Stimulated activated CD4-positive, alpha-beta T cell treated with anti-CD3 and anti-CD28 coated beads, Interleukin-4, amount 100 ng/mL, for 24 hours (primary cell): Measurements from ENCODE around the gene MMP1.

Source experiments
- DNase-seq: peaks from one replicate; pipeline ENCODE4 v3.0.0-alpha.2; 2020

MMP1 gene

GRCh38 chr11:102802341-102802740 lies 4.4 kb upstream of the MMP1 start:
- no peak for DNase-seq

- no peak for DNase-seq
Measured at GRCh38 chr11:102800767-102801166, 2.8 kb upstream of the MMP1 start.

DNA sequence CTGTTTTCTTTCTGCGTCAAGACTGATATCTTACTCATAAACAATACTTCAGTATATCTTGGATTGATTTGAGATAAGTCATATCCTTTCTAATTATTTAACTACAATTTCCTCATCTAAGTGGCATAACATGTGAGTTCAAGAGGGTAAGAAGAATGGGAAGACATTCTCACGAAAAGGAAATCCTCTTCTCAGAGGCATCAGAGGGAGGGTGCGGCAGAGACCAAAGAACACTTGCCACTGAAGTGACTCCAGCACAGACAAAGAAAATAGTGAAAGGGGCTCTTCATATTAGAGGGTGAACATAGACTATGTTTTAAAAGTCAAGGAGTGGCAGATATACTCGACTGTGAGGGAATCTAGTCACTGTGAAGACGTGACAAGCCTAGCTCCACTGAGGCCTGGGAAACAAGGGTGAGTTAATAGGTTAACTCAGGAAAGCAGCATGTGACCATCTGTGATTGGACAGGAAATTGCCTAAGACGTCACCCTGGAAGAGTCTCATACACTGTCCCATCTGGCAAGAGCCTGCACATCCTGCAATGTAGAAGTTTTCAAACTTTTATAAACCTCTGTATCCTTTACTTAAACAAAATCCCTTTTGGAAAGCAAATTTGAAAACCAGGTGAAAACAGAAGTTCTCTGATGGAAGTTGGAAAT lies 1.9 kb upstream of the MMP1 start:
- DNase-seq = no peak

DNA sequence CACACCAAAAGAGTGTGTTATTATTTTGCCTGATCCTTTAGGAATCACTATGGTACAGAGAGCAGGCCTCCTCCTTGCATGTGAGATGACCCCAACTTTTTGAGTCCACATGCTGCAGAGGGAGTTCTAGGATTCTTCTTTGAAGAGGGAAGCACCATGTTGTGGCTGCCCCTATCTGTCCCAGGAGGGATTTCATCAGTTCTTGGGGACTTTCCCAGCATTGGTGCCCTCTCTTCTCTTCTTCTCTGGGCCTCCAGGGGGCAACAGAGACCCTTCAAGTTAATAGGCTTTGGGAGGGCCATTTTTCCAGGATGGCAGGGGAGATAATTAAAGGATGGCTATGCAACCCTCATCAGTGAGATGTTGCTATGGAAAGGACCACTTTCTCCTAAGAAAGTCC lies 3.6 kb downstream of the MMP1 start:
- no peak for DNase-seq

DNA sequence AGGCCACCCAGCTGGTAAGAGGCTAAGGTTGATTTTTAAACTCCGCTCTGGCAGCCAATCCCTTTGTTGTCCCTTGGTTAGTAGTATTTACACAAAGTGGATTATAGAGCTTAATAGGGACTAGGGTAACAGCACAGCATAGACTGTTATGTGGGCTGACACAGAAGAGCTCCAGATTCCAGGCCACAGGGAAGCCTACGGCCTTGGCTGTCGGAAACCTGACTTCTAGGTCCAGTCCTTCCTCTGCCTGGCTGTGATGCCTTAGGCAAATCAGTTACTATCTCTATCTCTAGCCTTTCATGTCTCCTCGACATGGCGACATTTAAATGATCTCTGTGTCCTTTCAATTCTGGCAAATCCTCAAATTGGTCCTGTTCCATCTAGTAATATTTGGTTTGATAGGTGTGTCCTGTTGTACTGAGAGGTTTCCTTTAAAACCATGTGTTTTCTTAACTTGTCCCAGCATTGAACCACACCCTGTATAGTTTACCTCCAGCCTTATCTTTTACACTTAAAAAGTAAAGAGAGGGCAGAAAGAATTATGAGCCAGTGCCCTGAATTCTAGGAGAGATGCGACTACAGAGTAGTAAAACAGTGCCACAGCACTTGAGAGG lies 4.2 kb downstream of the MMP1 start:
- no peak for DNase-seq

- no peak for DNase-seq
Measured at GRCh38 chr11:102792604-102793003, 5.4 kb downstream of the MMP1 start.

- no peak for DNase-seq
Measured at GRCh38 chr11:102791271-102792036, 6.5 kb downstream of the MMP1 start.

- DNase-seq = no peak
Measured at GRCh38 chr11:102788334-102788995, 9.5 kb downstream of the MMP1 start.

DNA sequence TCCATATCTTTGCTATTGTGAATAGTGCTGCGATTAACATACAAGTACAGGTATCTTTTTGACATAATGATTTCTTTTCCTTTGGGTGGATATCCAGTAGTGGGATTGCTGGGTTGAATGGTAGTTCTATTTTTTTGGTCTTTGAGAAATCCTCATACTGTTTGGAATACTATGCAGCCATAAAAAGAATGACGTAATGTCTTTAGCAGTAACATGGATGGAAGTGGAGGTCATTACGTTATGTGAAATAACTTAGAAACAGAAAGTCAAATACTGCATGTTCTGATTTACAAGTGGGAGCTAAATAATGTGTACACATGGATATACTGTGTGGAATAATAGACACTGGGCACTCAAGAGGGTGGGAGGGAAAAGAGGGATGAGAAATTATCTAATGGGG lies 13.6 kb downstream of the MMP1 start:
- no peak for DNase-seq

DNA sequence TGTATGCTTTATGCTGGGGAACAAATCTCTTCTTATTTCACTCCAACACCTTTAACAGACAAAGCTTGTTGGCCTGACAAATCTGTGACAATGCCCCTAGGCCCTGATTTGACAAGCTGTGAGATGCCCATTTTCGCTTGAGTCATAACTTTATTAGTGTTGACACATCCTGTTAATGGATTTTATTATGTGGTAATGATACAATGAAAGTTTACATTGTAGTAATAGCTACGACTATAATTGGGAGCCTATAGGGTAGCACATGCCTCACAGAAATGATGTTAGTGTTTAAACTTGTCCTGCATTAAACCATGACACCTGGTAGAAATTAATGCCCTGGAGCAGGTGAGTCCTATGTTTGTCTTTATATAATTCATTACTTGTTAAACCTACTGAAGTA lies 14.2 kb downstream of the MMP1 start:
- DNase-seq = no peak

DNA sequence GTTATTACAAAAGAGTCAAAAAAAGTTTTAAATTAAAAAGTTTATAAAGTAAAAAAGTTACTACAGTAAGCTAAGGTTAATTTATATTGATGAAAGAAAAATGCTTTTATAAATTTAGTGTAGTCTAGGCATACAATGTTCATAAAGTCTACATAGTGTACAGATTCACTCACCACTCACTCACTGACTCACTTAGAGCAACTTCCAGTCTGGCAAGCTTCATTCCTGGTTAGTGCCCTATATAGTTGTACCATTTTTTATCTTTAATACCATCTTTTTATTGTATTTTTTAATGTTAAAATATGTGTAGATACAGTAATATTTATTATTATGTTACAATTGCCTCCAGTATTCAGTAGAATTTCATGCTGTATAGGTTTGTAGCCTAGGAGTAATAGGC lies 14.9 kb downstream of the MMP1 start:
- DNase-seq = no peak

DNA sequence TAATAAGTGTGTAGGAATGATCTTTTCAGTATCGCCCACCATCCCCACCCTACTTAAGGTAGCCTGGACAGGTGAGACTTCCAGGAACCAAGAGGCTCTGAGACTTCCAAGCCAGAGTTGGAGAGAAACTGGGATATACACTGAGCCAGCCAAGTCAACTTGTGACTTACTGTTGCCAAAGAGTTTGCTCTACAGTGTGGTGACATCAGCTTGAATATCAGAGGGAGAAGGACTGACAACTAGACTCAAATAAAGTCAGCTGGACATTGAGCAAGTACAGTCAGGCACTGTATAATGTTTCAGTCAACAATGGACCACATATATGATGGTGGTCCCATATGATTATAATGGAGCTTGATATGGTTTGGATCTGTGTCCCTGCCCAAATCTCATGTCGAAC lies 16.3 kb downstream of the MMP1 start:
- DNase-seq = no peak

DNA sequence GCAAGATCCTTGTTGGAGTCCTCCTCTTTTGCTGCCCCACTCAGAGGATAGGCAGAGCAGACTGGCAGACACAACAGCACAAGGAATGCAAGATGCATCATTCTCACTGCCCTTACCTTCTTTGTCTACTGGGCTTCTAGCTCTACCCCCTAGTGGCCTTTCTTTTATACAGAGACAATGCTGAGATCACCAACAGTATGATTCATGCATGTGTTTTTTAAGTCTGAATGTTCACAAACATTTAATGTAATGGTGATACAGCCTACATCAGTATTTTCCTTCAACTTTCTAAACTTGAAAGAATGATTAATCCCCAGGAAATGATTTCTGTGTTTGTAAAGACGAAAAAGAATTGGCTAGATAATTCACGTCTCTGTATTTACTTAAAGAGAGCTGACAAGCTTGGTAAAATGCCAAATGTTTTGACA lies 17.5 kb downstream of the MMP1 start, which contains the start of gene MMP10:
TSS of gene MMP10 (minus strand) at position 138 of the 428 bp plus-strand sequence. CDS start at position 101, 37 bp downstream.
- no peak for DNase-seq

DNA sequence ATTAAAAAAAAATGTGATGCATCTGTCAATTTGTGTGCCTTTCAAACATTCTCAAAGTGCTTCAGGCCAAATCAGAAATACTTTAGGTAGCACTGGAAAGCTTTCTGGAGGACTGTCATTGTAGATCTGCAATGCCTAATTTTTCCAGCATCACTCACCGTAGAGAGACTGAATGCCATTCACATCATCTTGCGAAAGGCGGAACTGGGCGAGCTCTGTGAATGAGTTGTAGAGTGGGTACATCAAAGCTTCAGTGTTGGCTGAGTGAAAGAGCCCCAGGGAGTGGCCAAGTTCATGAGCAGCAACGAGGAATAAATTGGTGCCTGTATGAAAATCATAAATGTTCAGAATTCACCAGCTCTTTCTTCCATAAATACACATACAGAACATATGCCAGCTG lies 21.5 kb downstream of the MMP1 start:
- no peak for DNase-seq

- DNase-seq = no peak
Measured at GRCh38 chr11:102773386-102773785, 24.6 kb downstream of the MMP1 start.

DNA sequence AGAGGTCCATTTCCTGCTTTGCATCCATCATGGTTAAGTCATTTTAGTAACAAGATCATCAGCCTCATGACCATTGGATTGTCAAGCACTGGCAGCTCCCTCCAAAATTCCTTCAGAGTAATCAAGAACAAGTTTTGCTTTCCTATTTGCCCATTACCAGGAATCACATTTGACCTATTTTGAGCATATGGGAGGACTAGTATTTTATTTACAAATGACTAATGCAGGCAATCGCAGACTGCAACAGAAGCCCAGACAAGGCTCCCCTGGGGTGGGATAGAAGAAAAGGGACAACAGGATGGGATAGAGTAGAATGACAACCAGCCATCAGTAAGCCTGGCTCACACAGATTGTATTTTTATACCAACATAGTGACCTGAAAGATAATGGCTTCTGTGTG lies 26.6 kb downstream of the MMP1 start:
- DNase-seq = no peak

DNA sequence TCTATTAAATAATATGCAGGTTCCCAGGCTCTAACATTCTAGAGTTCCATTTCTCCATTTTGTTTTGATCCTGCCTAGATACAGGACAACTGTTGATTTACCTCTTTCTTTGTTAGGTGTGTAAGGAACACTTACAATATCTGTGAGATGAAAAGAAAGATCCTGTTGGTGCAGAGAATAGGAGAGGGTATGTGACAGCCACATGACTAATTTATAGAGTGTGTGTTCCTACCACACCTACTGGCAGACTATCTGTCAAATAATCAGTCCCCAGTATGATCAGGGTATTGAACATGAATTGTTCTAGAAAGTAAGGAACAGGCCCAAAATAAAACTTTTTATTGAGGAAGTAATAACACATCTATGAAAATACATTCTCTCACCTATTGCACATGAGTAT lies 27.8 kb downstream of the MMP1 start:
- DNase-seq = no peak

DNA sequence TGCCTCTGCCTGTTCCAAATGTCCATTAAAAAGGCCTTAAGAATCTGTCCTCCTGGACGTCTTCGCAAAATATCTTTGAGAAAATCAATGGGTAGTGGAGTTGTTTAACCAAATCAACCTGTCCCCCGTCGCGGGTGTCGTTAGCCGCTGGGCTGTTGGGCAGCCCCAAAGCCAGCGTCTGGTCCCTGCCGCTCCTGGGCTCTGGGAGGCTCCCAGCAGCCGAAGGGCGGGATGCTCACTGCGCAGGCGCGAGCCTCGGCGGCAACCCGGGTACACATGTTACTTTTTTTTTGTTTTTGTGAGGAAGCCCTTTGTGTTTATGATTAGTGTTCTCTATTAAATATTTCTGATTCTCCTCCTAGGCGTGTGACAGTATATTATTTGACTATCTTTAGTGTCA lies 30.2 kb downstream of the MMP1 start:
- DNase-seq = no peak

GRCh38 chr11:102763440-102763839 lies 34.5 kb downstream of the MMP1 start:
- no peak for DNase-seq

- DNase-seq = no peak
Measured at GRCh38 chr11:102762361-102762767, 35.6 kb downstream of the MMP1 start.

- no peak for DNase-seq
Measured at GRCh38 chr11:102761646-102762238, 36.2 kb downstream of the MMP1 start.

- DNase-seq = no peak
Measured at GRCh38 chr11:102760344-102761035, 37.5 kb downstream of the MMP1 start.
